Stimulated activated CD4-positive, alpha-beta T cell treated with anti-CD3 and anti-CD28 coated beads, TNF-alpha, amount 100 ng/mL, for 48 hours (primary cell): ENCODE data around the gene RSPO3.
"Not testable (repeated sequence)": the region's sequence is repeated elsewhere in the genome, so short reads cannot be mapped to it uniquely, and the experiment has no call there.

Experiments used
- DNase-seq, 3 donors: peaks; one replicate each; pipeline ENCODE4 v3.0.0-alpha.2; 2020; ENCODE audit warnings: low read depth in 3 of 3

Gene RSPO3, protein sequence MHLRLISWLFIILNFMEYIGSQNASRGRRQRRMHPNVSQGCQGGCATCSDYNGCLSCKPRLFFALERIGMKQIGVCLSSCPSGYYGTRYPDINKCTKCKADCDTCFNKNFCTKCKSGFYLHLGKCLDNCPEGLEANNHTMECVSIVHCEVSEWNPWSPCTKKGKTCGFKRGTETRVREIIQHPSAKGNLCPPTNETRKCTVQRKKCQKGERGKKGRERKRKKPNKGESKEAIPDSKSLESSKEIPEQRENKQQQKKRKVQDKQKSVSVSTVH

GRCh38 chr6:127118298-127119101 is at the start of gene RSPO3:
RSPO3 (plus strand) TSS chr6:127118671; CDS start chr6:127119193, 522 bp downstream.
- no peak for DNase-seq

DNA sequence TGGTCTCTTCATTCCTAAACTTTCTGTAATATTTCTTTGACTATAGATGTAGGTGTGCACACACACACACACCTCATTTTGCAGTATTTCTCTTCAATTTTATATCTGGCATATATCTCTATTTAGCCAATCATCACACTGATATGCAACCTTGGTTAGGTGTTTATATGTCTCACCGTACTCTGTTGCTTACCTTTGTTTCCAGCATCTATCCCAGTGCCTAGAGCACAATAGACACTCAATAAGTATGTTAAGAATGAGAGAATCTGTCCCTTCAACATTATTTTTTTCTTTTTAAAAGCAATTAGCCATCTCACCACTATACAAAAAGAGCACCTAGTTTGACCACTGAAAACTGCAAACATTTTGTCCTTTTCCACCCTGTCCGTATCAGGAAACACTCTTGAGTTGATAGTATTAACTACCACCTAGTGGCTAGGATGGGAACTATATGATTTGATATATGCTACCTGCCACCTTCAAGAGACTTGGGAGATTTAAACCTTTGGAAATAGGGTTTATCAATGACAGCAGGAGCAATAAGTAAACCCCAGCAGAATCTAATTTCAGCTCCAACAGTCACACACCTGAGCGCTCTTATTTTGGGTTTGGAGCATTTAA is 48.7 kb upstream of the RSPO3 start:
- no peak for DNase-seq

DNA sequence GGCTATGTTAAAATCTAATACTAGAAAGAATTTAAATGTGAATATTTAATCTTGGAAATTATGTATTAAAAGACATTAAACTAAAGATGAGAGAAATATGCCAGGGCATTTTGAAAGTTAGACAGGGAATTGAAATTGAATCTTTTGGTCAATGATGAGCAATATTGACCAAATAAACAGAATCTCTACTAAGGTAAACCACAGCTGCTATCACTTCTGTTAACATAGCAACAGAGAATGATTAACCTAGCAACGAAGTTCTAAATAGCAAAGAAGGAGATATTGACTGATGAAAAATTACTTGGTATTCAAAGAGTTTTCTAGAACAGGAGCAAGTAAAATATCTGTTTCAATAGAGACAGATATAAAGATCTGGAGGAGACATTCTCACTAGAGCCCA is 45.2 kb upstream of the RSPO3 start:
- DNase-seq, result no peak

GRCh38 chr6:127076466-127076865 is 42.0 kb upstream of the RSPO3 start:
- DNase-seq, result no peak

DNA sequence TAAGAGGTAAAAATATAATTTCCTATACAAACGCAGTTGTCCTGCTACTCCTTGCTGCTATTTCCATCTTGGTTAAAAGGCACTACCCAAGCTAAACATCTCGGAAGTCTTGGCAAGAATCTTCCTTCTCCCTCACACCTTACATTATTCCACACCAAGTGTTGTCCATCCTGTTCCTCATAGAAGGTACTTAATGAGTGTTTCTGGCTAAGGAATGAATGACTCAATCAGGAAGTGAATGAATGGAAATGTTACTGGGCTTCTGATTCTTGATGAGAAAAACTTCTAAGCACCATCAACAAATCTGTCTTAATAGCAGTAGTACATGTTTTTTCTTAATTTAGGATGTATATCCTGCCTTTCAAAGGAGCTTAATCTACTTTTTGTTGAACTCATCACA is 40.6 kb upstream of the RSPO3 start:
- no peak for DNase-seq

DNA sequence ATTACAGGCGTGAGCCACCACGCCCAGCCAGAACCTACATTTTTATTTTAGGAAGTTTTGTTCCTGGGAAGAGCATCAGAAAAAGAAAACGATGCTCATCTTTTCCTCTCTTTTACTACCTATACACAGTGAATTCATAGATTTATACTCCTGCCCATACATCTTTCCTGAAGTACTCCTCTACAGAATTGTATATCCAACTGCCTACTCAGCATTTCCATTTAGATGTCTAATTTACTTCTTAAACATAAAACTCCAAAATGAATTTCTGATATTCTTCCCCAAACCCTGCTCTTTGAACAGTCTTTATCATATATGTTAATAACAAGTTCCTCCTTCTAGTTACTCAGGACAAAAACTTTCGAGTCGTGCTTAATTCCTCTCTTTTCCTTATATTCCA is 39.8 kb upstream of the RSPO3 start:
- no peak for DNase-seq

DNA sequence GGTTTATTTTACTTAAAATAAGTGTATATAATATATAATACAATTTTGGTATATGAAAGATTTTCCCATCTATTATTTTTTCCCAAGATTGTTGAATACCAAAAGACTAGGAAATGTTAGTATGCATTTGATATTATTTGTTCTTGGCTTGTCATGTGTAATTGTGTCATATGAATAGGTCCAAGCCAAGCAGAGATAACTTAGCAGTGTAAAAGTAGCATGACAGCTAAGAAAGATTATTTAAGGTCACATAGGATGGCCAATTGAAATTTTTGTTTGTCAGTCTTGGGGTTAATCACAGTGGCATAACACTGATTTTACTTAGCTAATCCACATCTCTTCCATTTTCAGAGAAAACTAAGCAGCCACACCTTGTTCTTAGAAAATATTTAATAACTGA is 38.8 kb upstream of the RSPO3 start:
- no peak for DNase-seq

DNA sequence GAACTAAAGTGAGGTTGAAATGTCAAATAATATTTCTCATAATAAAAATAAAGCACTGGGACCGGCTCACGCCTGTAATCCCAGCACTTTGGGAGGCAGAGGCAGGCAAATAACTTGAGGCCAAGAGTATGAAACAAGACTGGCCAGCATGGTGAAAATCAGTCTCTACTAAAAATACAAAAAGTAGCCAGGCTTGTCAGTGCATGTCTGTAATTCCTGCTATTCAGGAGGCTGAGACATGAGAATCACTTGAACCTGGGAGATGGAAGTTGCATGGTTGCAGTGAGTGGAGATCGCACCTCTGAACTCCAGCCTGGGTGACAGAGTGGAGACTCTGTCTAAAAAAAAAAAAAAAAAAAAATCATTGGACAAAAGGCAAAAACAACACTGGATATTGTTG is 38.4 kb upstream of the RSPO3 start:
- no peak for DNase-seq

- no peak for DNase-seq
Measured at GRCh38 chr6:127083231-127083962, 35.1 kb upstream of the RSPO3 start.

DNA sequence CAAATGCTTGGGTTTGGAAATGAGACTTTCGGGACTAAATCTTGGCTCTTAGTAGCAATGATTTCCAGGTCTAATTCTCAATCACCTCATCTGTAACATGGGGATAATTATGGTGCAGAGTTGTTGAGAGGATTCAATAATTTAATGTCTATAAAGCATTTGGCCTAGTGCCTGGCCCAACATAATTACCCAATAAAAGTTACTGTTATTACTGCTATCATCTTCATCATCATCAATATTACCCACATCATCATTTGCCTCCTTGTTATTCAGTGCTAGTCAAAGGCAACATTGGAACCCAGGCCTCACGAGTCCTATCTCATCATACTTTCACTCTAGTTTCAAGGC is 34.5 kb upstream of the RSPO3 start:
- DNase-seq, result no peak

GRCh38 chr6:127085181-127085580 is 33.3 kb upstream of the RSPO3 start:
- DNase-seq, result no peak

DNA sequence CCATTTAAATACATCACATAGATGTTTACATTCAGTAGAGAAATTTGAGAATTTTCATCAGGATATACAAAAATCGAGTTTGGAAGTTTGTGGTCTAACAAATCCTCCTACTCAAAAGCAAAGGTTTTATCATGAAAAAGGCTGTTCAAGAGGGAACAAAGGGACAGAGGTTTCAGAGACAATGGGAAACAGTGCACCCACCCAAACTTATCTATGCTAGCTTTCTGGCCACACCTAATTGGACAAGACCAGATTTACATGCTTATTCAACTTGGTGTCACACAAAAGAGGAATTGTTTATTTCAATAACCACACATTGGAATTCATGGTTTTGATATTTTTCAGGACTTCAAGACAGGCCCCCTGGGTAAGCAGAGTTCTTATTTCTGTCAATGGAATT is 28.4 kb upstream of the RSPO3 start:
- DNase-seq, result no peak

DNA sequence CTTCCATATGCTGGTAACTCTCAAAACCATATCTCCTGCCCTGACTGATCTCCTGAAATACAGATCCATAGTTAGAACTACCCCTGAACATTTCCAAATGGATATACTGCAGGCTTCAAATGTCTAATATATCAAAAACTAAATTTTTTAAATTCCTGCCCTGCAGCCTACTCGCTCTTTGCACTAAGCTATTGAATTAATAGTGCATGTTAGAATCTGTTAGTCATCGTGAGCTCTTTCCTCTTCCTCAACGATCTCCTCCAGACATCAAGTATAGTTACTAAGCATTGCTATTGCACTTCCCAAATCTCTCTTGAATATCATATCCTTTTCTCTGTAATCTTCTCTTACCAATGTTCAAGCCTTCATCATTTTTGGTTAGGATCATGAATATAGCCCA is 26.0 kb upstream of the RSPO3 start:
- no peak for DNase-seq

DNA sequence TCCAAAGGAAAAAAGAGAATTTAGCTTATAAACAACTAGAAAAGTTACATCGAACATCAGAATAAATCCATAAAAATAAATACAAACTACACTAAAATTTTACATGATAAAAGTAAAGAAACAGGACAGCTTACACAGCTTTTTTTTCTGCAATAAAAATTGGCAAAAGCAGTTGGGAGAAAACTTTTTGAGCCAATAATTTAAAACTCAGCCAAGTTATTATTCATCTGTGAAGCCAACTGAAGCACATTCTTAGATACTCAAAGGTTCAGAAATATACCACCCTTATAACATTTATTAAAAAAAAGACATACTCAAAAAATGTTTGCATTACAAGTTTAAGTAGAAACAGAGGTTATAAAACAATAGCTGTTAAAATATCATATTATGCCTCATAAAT is 23.7 kb upstream of the RSPO3 start:
- no peak for DNase-seq

DNA sequence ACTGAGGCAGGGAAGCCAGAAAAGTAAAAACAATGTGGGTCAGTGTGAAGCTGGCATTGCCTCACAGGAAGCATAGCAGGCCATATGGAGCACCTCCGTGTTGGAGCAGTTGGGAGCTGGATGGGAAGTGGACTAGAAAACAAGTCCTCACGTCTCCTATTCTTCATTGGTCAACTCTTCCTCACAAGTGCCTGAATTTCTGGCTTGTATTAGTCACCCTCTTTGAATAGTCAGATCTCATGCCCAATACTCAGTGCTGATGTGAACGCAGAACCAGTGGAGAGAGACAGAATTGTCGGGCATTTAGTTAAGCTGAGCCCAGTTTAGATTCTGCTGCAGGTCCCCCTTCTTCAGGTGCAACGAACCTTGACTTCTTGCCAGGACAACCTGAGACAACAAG is 22.3 kb upstream of the RSPO3 start:
- no peak for DNase-seq

DNA sequence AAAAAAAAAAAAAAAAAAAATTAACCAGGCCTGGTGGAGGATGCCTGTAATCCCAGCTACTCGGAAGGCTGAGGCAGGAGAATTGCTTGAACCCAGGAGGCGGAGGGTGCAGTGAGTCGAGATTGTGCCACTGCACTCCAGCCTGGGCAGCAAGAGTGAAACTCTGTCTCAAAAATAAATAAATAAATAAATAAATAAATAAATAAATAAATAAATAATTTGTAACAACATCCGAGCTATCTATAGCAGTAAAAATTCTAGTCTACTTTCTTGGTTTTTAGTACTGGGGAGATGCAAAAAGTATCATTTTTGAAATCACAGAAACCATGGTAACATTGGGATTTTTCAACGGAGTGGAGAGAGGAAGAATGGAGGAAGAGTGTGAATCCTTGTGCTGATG is 21.0 kb upstream of the RSPO3 start:
- DNase-seq, result not testable (repeated sequence)

DNA sequence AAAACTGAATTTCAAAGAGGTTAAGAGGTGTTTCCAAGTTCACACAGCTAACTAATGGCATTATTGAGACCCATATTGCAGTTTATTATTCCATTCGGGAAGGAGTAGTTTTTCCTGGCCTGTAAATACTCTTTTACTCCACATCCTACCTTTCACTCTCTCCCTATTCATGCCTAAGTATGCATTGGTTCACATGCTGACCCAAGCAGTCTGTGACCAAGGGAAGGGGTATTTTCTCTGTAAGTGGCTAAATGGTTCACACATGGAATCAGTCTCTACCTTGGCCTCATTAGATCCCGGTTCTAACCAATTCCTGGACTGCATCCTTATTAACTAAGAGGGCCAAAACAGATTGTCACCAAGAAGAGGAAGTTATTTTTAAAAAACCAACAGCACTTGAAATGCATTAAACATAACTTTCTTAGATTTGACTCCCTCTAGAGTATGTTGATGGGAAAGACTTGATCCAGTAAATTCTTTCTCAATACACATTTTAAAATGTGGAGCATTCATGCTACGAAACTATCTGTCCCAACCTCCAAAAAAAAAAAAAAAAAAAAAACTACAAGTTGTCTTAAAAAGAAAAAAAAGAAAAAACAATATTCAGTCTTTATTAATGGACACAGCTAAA is 17.8 kb upstream of the RSPO3 start:
- no peak for DNase-seq

DNA sequence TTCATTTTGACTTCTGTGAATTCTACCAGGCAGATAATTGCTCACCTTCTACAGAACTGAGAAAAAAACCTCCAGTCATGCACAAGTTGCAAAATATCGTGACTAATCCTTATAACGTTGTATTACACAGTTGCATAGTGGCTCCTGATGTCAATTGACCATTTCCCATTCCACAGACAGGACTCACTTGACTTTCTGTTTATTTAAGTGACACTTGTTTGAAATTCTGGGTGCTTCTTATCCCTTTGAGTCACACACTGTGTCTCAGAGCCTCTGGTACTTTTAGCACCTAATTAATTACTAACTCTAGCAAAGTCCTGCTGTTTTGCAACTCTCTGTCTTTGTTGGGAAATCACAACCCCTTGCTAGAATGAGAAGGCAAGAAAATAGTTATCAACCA is 16.2 kb upstream of the RSPO3 start:
- no peak for DNase-seq

DNA sequence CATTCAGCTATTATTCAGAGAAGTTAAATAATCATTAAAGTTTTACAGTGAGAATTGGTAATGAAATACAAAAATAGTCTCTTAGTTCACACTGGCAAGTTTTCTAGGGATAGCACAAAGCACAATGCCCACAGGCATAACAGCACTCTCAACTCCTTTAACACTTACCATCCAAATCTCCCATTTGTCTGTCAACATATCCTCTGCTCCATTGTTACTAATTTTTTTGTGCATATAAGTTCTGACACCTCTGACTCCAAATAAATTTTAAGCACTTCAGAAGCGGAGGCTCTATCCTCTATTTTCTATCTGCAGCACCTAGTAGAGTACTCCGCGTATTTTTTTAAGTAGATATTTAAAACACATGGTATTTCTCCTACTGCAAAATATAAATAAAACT is 15.6 kb upstream of the RSPO3 start:
- no peak for DNase-seq

DNA sequence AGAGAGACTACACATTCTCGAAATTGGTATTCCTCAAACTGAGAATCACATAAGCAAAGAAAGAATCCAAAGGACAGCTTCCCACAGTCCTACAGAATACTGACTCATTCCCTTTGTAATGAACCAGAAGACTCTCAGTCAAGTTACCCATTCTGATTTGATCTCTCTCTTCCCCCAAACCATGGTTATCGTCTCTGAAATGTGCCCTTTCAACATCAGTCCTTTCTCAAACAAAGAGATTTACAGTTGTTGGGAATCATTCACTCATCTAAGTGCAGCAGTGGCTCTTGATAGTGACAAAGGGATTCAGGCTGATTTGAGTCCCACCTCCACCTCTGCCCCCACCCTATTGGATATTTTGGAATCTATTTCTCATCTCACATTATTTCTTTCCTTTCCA is 15.0 kb upstream of the RSPO3 start:
- DNase-seq, result no peak

DNA sequence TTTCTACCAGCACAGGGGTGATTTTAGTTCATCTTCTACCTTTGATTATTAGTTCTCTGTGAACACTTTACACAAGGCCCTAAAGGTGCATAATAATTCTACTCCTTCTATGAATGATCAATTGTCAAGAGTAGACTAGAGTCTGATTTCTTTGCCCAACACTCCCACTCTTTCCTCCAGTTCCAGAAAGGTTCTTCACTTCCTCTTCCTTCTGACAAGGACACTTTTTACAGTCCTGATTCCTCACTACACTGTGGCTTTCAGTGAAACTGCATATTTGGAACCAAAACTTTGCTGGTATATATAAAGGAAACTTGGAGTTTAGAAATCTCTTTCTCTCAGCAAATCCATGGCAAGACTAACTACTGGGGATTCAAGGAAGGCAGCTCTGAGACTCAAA is 10.6 kb upstream of the RSPO3 start:
- no peak for DNase-seq

DNA sequence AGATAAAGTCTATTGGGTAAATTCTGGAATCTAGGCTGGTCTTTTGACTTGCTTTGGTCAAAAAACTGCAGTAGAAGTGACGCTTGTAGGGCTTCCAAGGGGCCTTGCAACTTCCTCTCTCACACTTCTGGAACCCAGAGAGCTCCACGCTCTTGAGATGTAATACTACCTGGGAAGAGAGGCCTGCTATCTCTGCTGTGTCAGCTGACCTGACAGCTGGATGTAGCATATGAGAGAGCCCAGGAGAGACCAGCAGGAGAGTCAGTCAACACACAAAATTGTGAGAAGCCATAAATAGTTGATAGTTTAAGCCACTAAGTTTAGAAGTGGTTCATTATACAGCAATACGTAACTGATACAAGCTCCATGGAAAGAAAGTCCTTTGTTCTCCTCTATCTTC is 7.8 kb upstream of the RSPO3 start:
- DNase-seq, result no peak
